H1 (cell line): ENCODE results near the gene DIP2C. TPM values are rescaled to one million over a fixed set of nuclear protein-coding genes. Genes with fewer than 3 reads are reported as not detected.

Experiments
- CTCF ChIA-PET: fragments of 300-600 bp; sonication (Branson Sonifier 250); formaldehyde crosslinking; loops from one replicate; lab custom pipeline; 2021; ENCODE audit not compliant: partially characterized antibody; lab: Charles Lee
- POLR2A ChIA-PET: fragments of 300-600 bp; sonication (Branson Sonifier 250); formaldehyde crosslinking; loops from one replicate; lab custom pipeline; 2021; ENCODE audit warnings: inconsistent platforms; ENCODE audit not compliant: partially characterized antibody; lab: Charles Lee
- DNase-seq, 2 experiments: peaks; one replicate each; pipeline versions ENCODE4 v3.0.0 to v3.0.0-alpha.2; 2010 to 2022; ENCODE audit warnings: low spot score in 2 of 2, low read depth in 1 of 2, mixed read lengths in 1 of 2
- FAIRE-seq: peaks from 2 replicates; lab custom pipeline; 2011; peaks lifted over from hg19 to GRCh38; lab: Jason Lieb, UNC
- H2AFZ ChIP-seq: 2 replicates; pipeline ENCODE4 v1.8.1; 2012; ENCODE audit warnings: low read length, inconsistent platforms
- H2AK5ac ChIP-seq: 2 replicates; pipeline ENCODE4 v1.6.1; 2013; ENCODE audit warnings: low read depth, low read length
- H2BK120ac ChIP-seq: replicated peaks from 2 replicates; pipeline ENCODE3; 2013; ENCODE audit warnings: low read depth, low read length, inconsistent platforms
- H2BK12ac ChIP-seq: 2 replicates; pipeline ENCODE4 v1.6.1; 2013; ENCODE audit warnings: low read depth, low read length
- H2BK15ac ChIP-seq: 2 replicates; pipeline ENCODE4 v1.6.1; 2013; ENCODE audit warnings: low read length
- H2BK20ac ChIP-seq: 2 replicates; pipeline ENCODE4 v1.6.1; 2013; ENCODE audit warnings: low read length
- H2BK5ac ChIP-seq: 2 replicates; pipeline ENCODE4 v1.6.1; 2013; ENCODE audit warnings: low read depth, low read length
- H3K14ac ChIP-seq: 2 replicates; pipeline ENCODE4 v1.6.1; 2013; ENCODE audit warnings: inconsistent platforms; ENCODE audit not compliant: insufficient read length
- H3K18ac ChIP-seq: 2 replicates; pipeline ENCODE4 v1.6.1; 2013; ENCODE audit warnings: low read length; ENCODE audit errors: extremely low read depth
- H3K23ac ChIP-seq: 2 replicates; pipeline ENCODE4 v1.6.1; 2013; ENCODE audit warnings: inconsistent platforms; ENCODE audit not compliant: insufficient read length
- H3K23me2 ChIP-seq: 2 replicates; pipeline ENCODE4 v1.6.1; 2013; ENCODE audit warnings: low read depth, low read length
- H3K27ac ChIP-seq: 2 replicates; pipeline ENCODE4 v1.6.1; 2011; ENCODE audit warnings: low read depth, low read length, inconsistent platforms
- H3K27me3 ChIP-seq, 4 experiments: replicated peaks in 1 of 4; 1 replicate in 1 of 4; 2 replicates in 3 of 4; pipeline versions ENCODE4 v1.6.1 to v1.8.1; 2011 to 2013; ENCODE audit warnings: low read length in 3 of 4, mild to moderate bottlenecking in 3 of 4, inconsistent platforms in 2 of 4, mixed read lengths in 2 of 4, moderate library complexity in 1 of 4; ENCODE audit not compliant: control insufficient read depth in 3 of 4, insufficient read depth in 3 of 4; ENCODE audit errors: extremely low read depth in 1 of 4
- H3K36me3 ChIP-seq, 4 experiments: 2 replicates each; pipeline versions ENCODE4 v1.6.1 to v1.8.1; 2011 to 2013; ENCODE audit warnings: mild to moderate bottlenecking in 4 of 4, low read length in 3 of 4, moderate library complexity in 2 of 4, control low read depth in 1 of 4, inconsistent platforms in 1 of 4; ENCODE audit not compliant: insufficient read depth in 4 of 4, control insufficient read depth in 2 of 4
- H3K4ac ChIP-seq: replicated peaks from 2 replicates; pipeline ENCODE3; 2013; ENCODE audit warnings: low read length, low read depth, mixed read lengths, inconsistent platforms; ENCODE audit not compliant: insufficient read length
- H3K4me1 ChIP-seq, 4 experiments: replicated peaks in 1 of 4; 1 replicate in 1 of 4; 2 replicates in 3 of 4; pipeline versions ENCODE4 v1.6.1 to v1.8.1; 2011 to 2013; ENCODE audit warnings: low read length in 3 of 4, inconsistent platforms in 2 of 4, mixed read lengths in 1 of 4; ENCODE audit not compliant: insufficient read depth in 4 of 4, control insufficient read depth in 3 of 4
- H3K4me2 ChIP-seq, 2 experiments: 2 replicates each; pipeline versions ENCODE4 v1.6.1 to v1.8.1; 2011 to 2013; ENCODE audit warnings: low read depth in 2 of 2, low read length in 2 of 2, control low read depth in 1 of 2, inconsistent platforms in 1 of 2, mild to moderate bottlenecking in 1 of 2; ENCODE audit not compliant: insufficient read depth in 1 of 2
- H3K4me3 ChIP-seq, 4 experiments: fragments of 200-600, 300-600 bp in 1 of 4; sonication (generic), shearing (Covaris generic), sonication (Bioruptor Twin) in 1 of 4; 2 replicates each; pipeline versions ENCODE4 v1.5.1 to v1.8.1; 2011 to 2016; ENCODE audit warnings: low read length in 4 of 4, low read depth in 3 of 4, control low read depth in 2 of 4, inconsistent platforms in 2 of 4, mild to moderate bottlenecking in 2 of 4, mixed read lengths in 1 of 4, moderate library complexity in 1 of 4; ENCODE audit not compliant: insufficient read depth in 2 of 4; ENCODE audit errors: extremely low read depth in 1 of 4
- H3K56ac ChIP-seq: replicated peaks from 2 replicates; pipeline ENCODE3; 2013; ENCODE audit warnings: low read depth, mild to moderate bottlenecking, mixed read lengths, low read length, inconsistent platforms; ENCODE audit not compliant: insufficient read length
- H3K79me1 ChIP-seq: 2 replicates; pipeline ENCODE4 v1.6.1; 2013; ENCODE audit warnings: low read depth, low read length, control low read depth
- H3K79me2 ChIP-seq, 2 experiments: 2 replicates each; pipeline versions ENCODE4 v1.6.1 to v1.8.1; 2012 to 2013; ENCODE audit warnings: low read length in 2 of 2, mild to moderate bottlenecking in 2 of 2, inconsistent platforms in 1 of 2; ENCODE audit not compliant: insufficient read depth in 2 of 2, control insufficient read depth in 1 of 2
- H3K9ac ChIP-seq, 4 experiments: replicated peaks in 1 of 4; 1 replicate in 1 of 4; 2 replicates in 3 of 4; pipeline versions ENCODE4 v1.6.1 to v1.8.1; 2011 to 2013; ENCODE audit warnings: low read depth in 3 of 4, low read length in 3 of 4, control low read depth in 2 of 4, mild to moderate bottlenecking in 2 of 4, moderate library complexity in 2 of 4, inconsistent platforms in 1 of 4; ENCODE audit errors: extremely low read depth in 1 of 4
- H3K9me3 ChIP-seq, 2 experiments: 2 replicates each; pipeline versions ENCODE4 v1.6.1 to v1.8.1; 2012 to 2013; ENCODE audit warnings: mild to moderate bottlenecking in 2 of 2, moderate library complexity in 2 of 2, control low read depth in 1 of 2, inconsistent platforms in 1 of 2, low read depth in 1 of 2, low read length in 1 of 2, mixed read lengths in 1 of 2; ENCODE audit not compliant: insufficient read depth in 2 of 2
- H4K20me1 ChIP-seq, 2 experiments: replicated peaks in 1 of 2; 2 replicates each; pipeline versions ENCODE3 to v1.8.1; 2011 to 2013; ENCODE audit warnings: inconsistent platforms in 2 of 2, low read length in 2 of 2, mild to moderate bottlenecking in 1 of 2; ENCODE audit not compliant: insufficient read depth in 2 of 2, control insufficient read depth in 1 of 2
- H4K5ac ChIP-seq: 2 replicates; pipeline ENCODE4 v1.6.1; 2013; ENCODE audit warnings: low read length, low read depth, mixed read lengths, inconsistent platforms; ENCODE audit not compliant: insufficient read length
- H4K8ac ChIP-seq: 2 replicates; pipeline ENCODE4 v1.8.0; 2013; ENCODE audit warnings: mild to moderate bottlenecking, moderate library complexity, low read length, inconsistent platforms; ENCODE audit not compliant: insufficient read depth; ENCODE audit errors: extremely low read depth
- H4K91ac ChIP-seq: replicated peaks from 2 replicates; pipeline ENCODE3; 2013; ENCODE audit warnings: low read length, mixed read lengths, inconsistent platforms; ENCODE audit not compliant: insufficient read length
- BRCA1 ChIP-seq: IDR thresholded peaks from 2 replicates; pipeline ENCODE4 v1.6.1; 2012; ENCODE audit warnings: low read depth, low read length, improper control_type of control experiment
- CBX5 ChIP-seq: fragments of 300-800, 300-1000 bp; sonication (generic); IDR thresholded peaks from 2 replicates; pipeline ENCODE4 v1.7.1; 2016; ENCODE audit warnings: antibody characterized with exemption, low read length, low read depth
- EP300 ChIP-seq, 2 experiments: IDR thresholded peaks; 1 replicate in 1 of 2; 2 replicates in 1 of 2; pipeline ENCODE4 v1.6.1; 2011 to 2012; ENCODE audit warnings: low read depth in 2 of 2, low read length in 2 of 2, mild to moderate bottlenecking in 2 of 2, borderline replicate concordance in 1 of 2, inconsistent platforms in 1 of 2, moderate library complexity in 1 of 2
- KDM4A ChIP-seq: IDR thresholded peaks from one replicate; pipeline ENCODE4 v1.7.1; 2012; ENCODE audit warnings: low read depth, mild to moderate bottlenecking, moderate library complexity, low read length, inconsistent platforms; ENCODE audit not compliant: severe bottlenecking
- PHF8 ChIP-seq: fragments of 200-600 bp; sonication (generic); conservative IDR thresholded peaks from 2 replicates; pipeline ENCODE4 v1.7.1; 2012; ENCODE audit warnings: low read depth, mild to moderate bottlenecking, inconsistent platforms, low read length, moderate library complexity
- POLR2A ChIP-seq, 2 experiments: IDR thresholded peaks; 1 replicate in 1 of 2; 2 replicates in 1 of 2; pipeline ENCODE4 v1.6.1; 2011; ENCODE audit warnings: low read depth in 2 of 2, low read length in 2 of 2, mild to moderate bottlenecking in 2 of 2; ENCODE audit errors: control extremely low read depth in 1 of 2
- SP1 ChIP-seq: IDR thresholded peaks from 2 replicates; pipeline ENCODE4 v1.6.1; 2011; ENCODE audit warnings: low read depth, low read length
- TAF7 ChIP-seq: optimal IDR thresholded peaks from 2 replicates; pipeline ENCODE3; 2011; ENCODE audit warnings: low read depth, mild to moderate bottlenecking, inconsistent platforms, low read length, moderate library complexity, borderline replicate concordance
- TBP ChIP-seq: IDR thresholded peaks from 2 replicates; pipeline ENCODE4 v1.6.1; 2011; ENCODE audit warnings: low read depth, low read length, improper control_type of control experiment
- WGBS, 2 experiments: shearing (Covaris generic) in 1 of 2; methylation state at CpG; one replicate each; pipeline versions ENCODE4 v1.1.6 to v1.1.7; 2013 to 2015; ENCODE audit warnings: low lambda C conversion rate in 2 of 2, mixed read lengths in 2 of 2, inconsistent platforms in 1 of 2, low coverage in 1 of 2, missing lambda C conversion rate in 1 of 2; ENCODE audit not compliant: insufficient replicate concordance in 2 of 2, insufficient coverage in 1 of 2, insufficient read length in 1 of 2; ENCODE audit errors: extremely low coverage in 1 of 2, missing lambda C conversion rate in 1 of 2; 5-methylcytosine and 5-hydroxymethylcytosine counted together
- polyA plus RNA-seq, 7 experiments: library from polyadenylated mRNA; depleted of rRNA in 3 of 7; stranded (reverse) in 5 of 7; unstranded in 2 of 7; fragments of >200 nt in 5 of 7; fragments of 200-250 nt in 2 of 7; gene quantifications; 1 replicate in 5 of 7; 2 replicates in 1 of 7; 4 replicates in 1 of 7; pipeline versions ENCODE4 v1.2.1 to v1.2.3, GENCODE V29; 2011 to 2013; ENCODE audit warnings: missing spikeins in 2 of 7, mixed read lengths in 2 of 7
- total RNA-seq: library from RNA; stranded (reverse); fragmentation: NEBNext Ultra II Directional; extraction: Animal tissue kit (Norgen Biotek cat#: 25700); gene quantifications from 2 replicates; pipeline ENCODE4 v1.2.1, GENCODE V29; 2021
- TF ChIP-seq, protein P1 (sequence below): IDR thresholded peaks from 2 replicates; pipeline ENCODE4 v1.6.1; 2011; ENCODE audit warnings: low read depth, mild to moderate bottlenecking, low read length; ENCODE audit not compliant: insufficient read depth

Gene DIP2C
- total and polyA plus RNA-seq, 2 of the 8 experiments (the other 6 are each of a cell fraction or from before 2014, with no cell fraction given) = 3.8 to 9.3 TPM

- no peaks in the 10 kb centered on the region for H3K23me2 ChIP-seq
- H2BK12ac ChIP-seq = no peak overlapping the region
- no peak overlapping the region for H3K23ac ChIP-seq
- H4K8ac ChIP-seq = no peak overlapping the region
- no peaks in the 10 kb centered on the region for H3K4me1 ChIP-seq
- ChIA-PET POLR2A (no interaction called here), CTCF (interaction anchor here (1.8 kb wide), 1 partner anchor 99 kb away, joined by 5 read pairs; no protein-coding TSS in a partner anchor)
- H3K27ac ChIP-seq = no peak overlapping the region
- H3K4me2 ChIP-seq = no peak overlapping the region
- H4K5ac ChIP-seq = no peak overlapping the region
- no peak for TF ChIP-seq EP300 (IDR thresholded peaks at IDR 0.05; ENCODE audit: borderline replicate concordance in 1 of 2, low read depth in 2 of 2, low read length in 2 of 2)
- no peak for TF ChIP-seq BRCA1
- no peak for TF ChIP-seq TAF7
- TF ChIP-seq CBX5 = no peak
- TF ChIP-seq, protein P1, sequence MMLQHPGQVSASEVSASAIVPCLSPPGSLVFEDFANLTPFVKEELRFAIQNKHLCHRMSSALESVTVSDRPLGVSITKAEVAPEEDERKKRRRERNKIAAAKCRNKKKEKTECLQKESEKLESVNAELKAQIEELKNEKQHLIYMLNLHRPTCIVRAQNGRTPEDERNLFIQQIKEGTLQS = no peak
- no peak for TF ChIP-seq KDM4A
- no peak for TF ChIP-seq SP1
- TF ChIP-seq TBP = no peak
- TF ChIP-seq PHF8 = no peak
- no peak for TF ChIP-seq POLR2A (IDR thresholded peaks at IDR 0.05; ENCODE audit: control extremely low read depth in 1 of 2, low read depth in 2 of 2, low read length in 2 of 2)
- H3K79me2 ChIP-seq = no peaks in the 10 kb centered on the region
- no peak overlapping the region for H2BK120ac ChIP-seq
- no peak overlapping the region for H3K9ac ChIP-seq
- no peaks in the 10 kb centered on the region for H3K79me1 ChIP-seq
- no peak overlapping the region for H2BK20ac ChIP-seq
- no peak overlapping the region for H2AK5ac ChIP-seq
- H2AFZ ChIP-seq = no peak overlapping the region
- H4K91ac ChIP-seq = no peak overlapping the region
- no peak overlapping the region for H3K14ac ChIP-seq
- H3K9me3 ChIP-seq = peaks cover 12 to 14% of the 10 kb centered on the region in 2 experiments
- no peak overlapping the region for H3K4me3 ChIP-seq
- FAIRE-seq (no peak), DNase-seq (no peak)
- H3K18ac ChIP-seq = no peak overlapping the region
- H2BK5ac ChIP-seq = no peak overlapping the region
- no peak overlapping the region for H3K4ac ChIP-seq
- no peaks in the 10 kb centered on the region for H3K27me3 ChIP-seq
- no peak overlapping the region for H2BK15ac ChIP-seq
- no peak overlapping the region for H3K56ac ChIP-seq
- H3K36me3 ChIP-seq = no peaks in the 10 kb centered on the region
- WGBS, 2 experiments = 83% methylated on average over 10 of the region's 11 CpGs; no CpG with 5 or more reads in 1 of the 2 experiments
- no peaks in the 10 kb centered on the region for H4K20me1 ChIP-seq
Measured at GRCh38 chr10:717458-717857, 28.0 kb upstream of the DIP2C start.
